Erythroblast (primary cell): Measurements from ENCODE around the gene BBS9.

Experiments
- GATA1 ChIP-seq: IDR thresholded peaks from 2 replicates; pipeline ENCODE4 v1.6.1; 2011; ENCODE audit warnings: low read depth, mild to moderate bottlenecking, control low read depth, low read length, moderate library complexity
- POLR2A ChIP-seq: IDR thresholded peaks from 2 replicates; pipeline ENCODE4 v1.6.1; 2011; ENCODE audit warnings: mild to moderate bottlenecking, low read length

DNA sequence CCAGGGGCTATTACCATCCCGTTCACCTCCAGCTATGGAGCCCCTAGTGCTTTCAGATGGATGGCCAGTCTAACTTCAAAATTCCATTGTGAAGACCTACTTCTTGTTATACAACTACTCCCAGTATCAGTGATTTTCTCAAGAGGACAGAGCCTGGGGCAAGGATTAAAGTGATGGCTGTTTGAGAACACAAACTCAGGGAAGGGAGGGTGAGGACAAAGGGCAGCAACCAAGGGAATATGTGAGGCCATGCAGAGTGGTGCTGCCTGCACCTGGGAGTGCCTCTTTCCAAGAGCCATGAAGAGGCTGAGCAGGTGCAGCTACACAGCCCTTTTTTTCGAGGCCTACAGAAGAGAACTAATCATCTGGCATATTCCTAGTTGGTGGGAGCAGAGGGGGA, 472.5 kb downstream of the BBS9 start:
- TF ChIP-seq POLR2A (no peak), GATA1 (no peak)
